HCT116 (cell line): ENCODE measurements around the gene SYT7. TPM values are rescaled to one million over a fixed set of nuclear protein-coding genes. Genes with fewer than 3 reads are reported as not detected.

ENCODE experiments used
- ATAC-seq: fragments of 200-7000 bp; cut with Tn5 transposase; 2 replicates; pipeline ENCODE4 v1.9.1; 2020; ENCODE audit warnings: mild to moderate bottlenecking, moderate library complexity
- BruUV-seq: library from RNA; stranded (reverse); fragments of 400-500 nt; replicated peaks from 2 replicates; lab custom pipeline; 2021; lab: Mats Ljungman, UMichigan
- CTCF ChIA-PET: fragments of 300-600 bp; sonication (Branson Sonifier 250); formaldehyde crosslinking; loops from one replicate; lab custom pipeline; 2021; ENCODE audit warnings: antibody characterized with exemption; lab: Charles Lee
- POLR2A ChIA-PET: fragments of 300-600, 350-600 bp; sonication (Branson Sonifier 250); formaldehyde crosslinking; loops from one replicate; lab custom pipeline; 2021; ENCODE audit warnings: antibody characterized with exemption; lab: Charles Lee
- RAD21 ChIA-PET, 2 experiments: fragments of 300-600 bp; sonication (Branson Sonifier 250); formaldehyde crosslinking; loops; one replicate each; lab custom pipeline; 2023; ENCODE audit warnings: low total read pairs in 2 of 2; ENCODE audit not compliant: uncharacterized antibody in 2 of 2, unreplicated experiment in 2 of 2, low non-redundant PET in 1 of 2; lab: Charles Lee
- DNase-seq: peaks from one replicate; pipeline ENCODE4 v3.0.0-alpha.2; 2010; ENCODE audit warnings: low read depth, low spot score
- H2AFZ ChIP-seq: fragments of 200-600 bp; shearing (Covaris generic), sonication (generic); 2 replicates; pipeline ENCODE4 v1.6.1; 2017; ENCODE audit warnings: low read depth, mixed run types, mixed read lengths, antibody characterized with exemption, low read length; ENCODE audit not compliant: poor library complexity, severe bottlenecking
- H3K27ac ChIP-seq: 2 replicates; pipeline ENCODE4 v1.5.1; 2012; ENCODE audit warnings: low read depth, low read length
- H3K27me3 ChIP-seq: fragments of 200-600 bp; sonication (generic); 2 replicates; pipeline ENCODE4 v1.6.1; 2016; ENCODE audit warnings: mixed run types, low read length, mixed read lengths; ENCODE audit not compliant: insufficient read depth
- H3K36me3 ChIP-seq, 2 experiments: fragments of 200-500 bp in 1 of 2; fragments of 200-600 bp in 1 of 2; sonication (Bioruptor generic) in 1 of 2; sonication (generic) in 1 of 2; 2 replicates each; pipeline versions ENCODE4 v1.5.1 to v1.6.1; 2014 to 2016; ENCODE audit warnings: low read length in 2 of 2, inconsistent platforms in 1 of 2, mixed read lengths in 1 of 2, mixed run types in 1 of 2; ENCODE audit not compliant: insufficient read depth in 2 of 2, control insufficient read depth in 1 of 2
- H3K4me1 ChIP-seq, 2 experiments: fragments of 200-600 bp in 1 of 2; sonication (generic) in 1 of 2; 2 replicates each; pipeline versions ENCODE4 v1.5.1 to v1.6.1; 2012 to 2017; ENCODE audit warnings: low read length in 2 of 2, inconsistent platforms in 1 of 2, mild to moderate bottlenecking in 1 of 2, mixed read lengths in 1 of 2, mixed run types in 1 of 2, moderate library complexity in 1 of 2; ENCODE audit not compliant: insufficient read depth in 2 of 2, control insufficient read depth in 1 of 2
- H3K4me2 ChIP-seq: fragments of 200-600 bp; sonication (generic); 2 replicates; pipeline ENCODE4 v1.6.1; 2017; ENCODE audit warnings: mixed run types, low read length, mixed read lengths
- H3K4me3 ChIP-seq, 2 experiments: fragments of 200-600 bp in 1 of 2; sonication (generic) in 1 of 2; replicated peaks in 1 of 2; 2 replicates each; pipeline ENCODE4 v1.5.1; 2011 to 2016; ENCODE audit warnings: low read length in 2 of 2, control low read depth in 1 of 2, low read depth in 1 of 2, mild to moderate bottlenecking in 1 of 2, mixed read lengths in 1 of 2, mixed run types in 1 of 2
- H3K79me2 ChIP-seq: fragments of 200-600 bp; sonication (generic); 2 replicates; pipeline ENCODE4 v1.6.1; 2017; ENCODE audit warnings: mild to moderate bottlenecking, mixed run types, low read length, moderate library complexity, mixed read lengths; ENCODE audit not compliant: insufficient read depth
- H3K9ac ChIP-seq: fragments of 200-600 bp; sonication (generic); 2 replicates; pipeline ENCODE4 v1.6.1; 2016; ENCODE audit warnings: low read length, mixed read lengths
- H3K9me2 ChIP-seq: fragments of 200-600 bp; sonication (generic), shearing (Covaris generic); 2 replicates; pipeline ENCODE4 v1.6.1; 2017; ENCODE audit warnings: mixed run types, mild to moderate bottlenecking, moderate library complexity; ENCODE audit not compliant: insufficient read depth
- H3K9me3 ChIP-seq, 2 experiments: fragments of 200-500 bp in 1 of 2; fragments of 200-600 bp in 1 of 2; sonication (Bioruptor generic) in 1 of 2; sonication (generic) in 1 of 2; 2 replicates each; pipeline ENCODE4 v1.6.1; 2014 to 2017; ENCODE audit warnings: low read length in 2 of 2, mixed read lengths in 2 of 2, inconsistent platforms in 1 of 2, low read depth in 1 of 2, mild to moderate bottlenecking in 1 of 2, mixed run types in 1 of 2, moderate library complexity in 1 of 2; ENCODE audit not compliant: control insufficient read depth in 1 of 2, insufficient read depth in 1 of 2
- H4K20me1 ChIP-seq: fragments of 200-600 bp; sonication (generic), shearing (Covaris generic); 2 replicates; pipeline ENCODE4 v1.6.1; 2017; ENCODE audit warnings: mixed run types, mild to moderate bottlenecking, moderate library complexity; ENCODE audit not compliant: insufficient read depth
- CBX3 ChIP-seq: IDR thresholded peaks from 2 replicates; pipeline ENCODE4 v1.6.1; 2012; ENCODE audit warnings: low read depth
- CTCF ChIP-seq, 3 experiments: fragments of 200-600 bp in 1 of 3; sonication (generic) in 1 of 3; IDR thresholded peaks in 2 of 3; conservative IDR thresholded peaks in 1 of 3; 2 replicates each; pipeline ENCODE4 v1.5.1; 2012 to 2017; ENCODE audit warnings: low read depth in 2 of 3, low read length in 2 of 3, antibody characterized with exemption in 1 of 3, borderline replicate concordance in 1 of 3, control low read depth in 1 of 3, mild to moderate bottlenecking in 1 of 3, mixed read lengths in 1 of 3, mixed run types in 1 of 3, moderate library complexity in 1 of 3; ENCODE audit not compliant: insufficient read depth in 1 of 3
- EZH2phosphoT487 ChIP-seq: fragments of 200-600 bp; IDR thresholded peaks from 2 replicates; pipeline ENCODE4 v1.6.1; 2018; ENCODE audit warnings: antibody characterized with exemption, borderline replicate concordance
- FOSL1 ChIP-seq: IDR thresholded peaks from 2 replicates; pipeline ENCODE4 v1.6.1; 2012; ENCODE audit warnings: low read depth
- MAX ChIP-seq: IDR thresholded peaks from 2 replicates; pipeline ENCODE4 v1.6.1; 2012
- POLR2A ChIP-seq: IDR thresholded peaks from 2 replicates; pipeline ENCODE4 v1.7.0; 2011; ENCODE audit warnings: borderline replicate concordance; ENCODE audit not compliant: insufficient read depth, insufficient read length; ENCODE audit errors: extremely low read depth
- TCF7L2 ChIP-seq: IDR thresholded peaks from 2 replicates; pipeline ENCODE4 v1.7.0; 2011; ENCODE audit warnings: borderline replicate concordance, inconsistent platforms; ENCODE audit not compliant: insufficient read depth, insufficient read length; ENCODE audit errors: extremely low read depth
- ZBTB33 ChIP-seq: IDR thresholded peaks from 2 replicates; pipeline ENCODE4 v1.6.1; 2011; ENCODE audit warnings: mild to moderate bottlenecking, low read length, moderate library complexity; ENCODE audit not compliant: insufficient replicate concordance; ENCODE audit errors: extremely low read depth
- intact Hi-C: fragments of 100-400 bp; cut with micrococcal nuclease; formaldehyde crosslinking; loops from 2 replicates; pipeline ENCODE4 v1.10.0; 2022
- total RNA-seq: library from RNA; stranded (reverse); gene quantifications from one replicate; pipeline ENCODE4 v1.2.1, GENCODE V29; 2021; ENCODE audit not compliant: unreplicated experiment

The SYT7 gene
- total RNA-seq, 1 experiment from 2014 or later, result 27.4 TPM

GRCh38 chr11:61554172-61554988 lies 26.5 kb downstream of the SYT7 start:
- H3K4me1 ChIP-seq, result peaks cover 12 to 35% of the 10 kb centered on the region in 2 experiments
- ATAC-seq, result no peak
- no peaks in the 10 kb centered on the region for H3K27me3 ChIP-seq
- intact Hi-C loops, result no loop called here
- no peaks in the 10 kb centered on the region for H3K9me2 ChIP-seq
- no peak overlapping the region for H2AFZ ChIP-seq
- POLR2A ChIA-PET, result no interaction called here
- H3K9me3 ChIP-seq, result no peaks in the 10 kb centered on the region
- BruUV-seq, result no TSS peak
- no peak overlapping the region for H3K9ac ChIP-seq
- H3K79me2 ChIP-seq, result no peaks in the 10 kb centered on the region
- peak overlapping the region; percentile 12; the same call in 1 of the 2 replicates for H3K4me2 ChIP-seq
- H3K36me3 ChIP-seq, result no peaks in the 10 kb centered on the region
- TF ChIP-seq FOSL1 (no peak), EZH2phosphoT487 (no peak)
- H4K20me1 ChIP-seq, result no peaks in the 10 kb centered on the region
- CTCF ChIA-PET, result interaction anchor here (0.8 kb wide), 1 partner anchor 37 kb away, joined by 3 read pairs; no protein-coding TSS in a partner anchor
- H3K4me3 ChIP-seq, result no peak overlapping the region
- RAD21 ChIA-PET, result no interaction called here
- H3K27ac ChIP-seq, result no peak overlapping the region
- DNase-seq, result no peak

GRCh38 chr11:61553373-61554171 lies 27.3 kb downstream of the SYT7 start:
- no peaks in the 10 kb centered on the region for H3K36me3 ChIP-seq
- peak overlapping the region; percentile 12; the same call in 1 of the 2 replicates for H3K4me2 ChIP-seq
- H3K27me3 ChIP-seq, result no peaks in the 10 kb centered on the region
- no peaks in the 10 kb centered on the region for H3K79me2 ChIP-seq
- no TSS peak for BruUV-seq
- no peaks in the 10 kb centered on the region for H3K9me2 ChIP-seq
- no peak overlapping the region for H2AFZ ChIP-seq
- H3K27ac ChIP-seq, result no peak overlapping the region
- ATAC-seq (no peak), DNase-seq (no peak)
- ChIA-PET POLR2A (no interaction called here), RAD21 (no interaction called here), CTCF (interaction anchor here (0.8 to 1.3 kb wide), 2 partner anchors 13 to 36 kb away, joined by 3 read pairs; no protein-coding TSS in a partner anchor)
- no peak overlapping the region for H3K9ac ChIP-seq
- peaks cover 12 to 35% of the 10 kb centered on the region in 2 experiments for H3K4me1 ChIP-seq
- H3K9me3 ChIP-seq, result no peaks in the 10 kb centered on the region
- intact Hi-C loops, result no loop called here
- no peaks in the 10 kb centered on the region for H4K20me1 ChIP-seq
- no peak overlapping the region for H3K4me3 ChIP-seq
- TF ChIP-seq CTCF (IDR thresholded peaks at IDR 0.05 in 2 of 3, conservative IDR thresholded peaks at IDR 0.05 in 1 of 3; ENCODE audit: borderline replicate concordance in 1 of 3, insufficient read depth in 1 of 3, low read depth in 2 of 3, low read length in 2 of 3) (no peak), POLR2A (no peak), EZH2phosphoT487 (no peak), ZBTB33 (no peak), MAX (no peak), TCF7L2 (no peak), FOSL1 (no peak), CBX3 (no peak)
